PC-3 (cell line): ENCODE data around the gene MTRF1.

ENCODE experiments used
- EZH2 ChIP-seq: fragments of 300-600 bp; sonication (generic); IDR thresholded peaks from one replicate; pipeline ENCODE4 v1.6.1; 2017; ENCODE audit warnings: antibody characterized with exemption, mild to moderate bottlenecking, low read length; ENCODE audit not compliant: unreplicated experiment
- EZH2phosphoT487 ChIP-seq: fragments of 300-600 bp; sonication (generic); IDR thresholded peaks from 2 replicates; pipeline ENCODE4 v1.6.1; 2018; ENCODE audit warnings: mild to moderate bottlenecking, antibody characterized with exemption, low read length, borderline replicate concordance
- TF ChIP-seq, protein P1 (sequence below): fragments of 300-600 bp; sonication (generic); conservative IDR thresholded peaks from 2 replicates; pipeline ENCODE4 v1.5.1; 2017; ENCODE audit warnings: antibody characterized with exemption, low read depth, mild to moderate bottlenecking, low read length

DNA sequence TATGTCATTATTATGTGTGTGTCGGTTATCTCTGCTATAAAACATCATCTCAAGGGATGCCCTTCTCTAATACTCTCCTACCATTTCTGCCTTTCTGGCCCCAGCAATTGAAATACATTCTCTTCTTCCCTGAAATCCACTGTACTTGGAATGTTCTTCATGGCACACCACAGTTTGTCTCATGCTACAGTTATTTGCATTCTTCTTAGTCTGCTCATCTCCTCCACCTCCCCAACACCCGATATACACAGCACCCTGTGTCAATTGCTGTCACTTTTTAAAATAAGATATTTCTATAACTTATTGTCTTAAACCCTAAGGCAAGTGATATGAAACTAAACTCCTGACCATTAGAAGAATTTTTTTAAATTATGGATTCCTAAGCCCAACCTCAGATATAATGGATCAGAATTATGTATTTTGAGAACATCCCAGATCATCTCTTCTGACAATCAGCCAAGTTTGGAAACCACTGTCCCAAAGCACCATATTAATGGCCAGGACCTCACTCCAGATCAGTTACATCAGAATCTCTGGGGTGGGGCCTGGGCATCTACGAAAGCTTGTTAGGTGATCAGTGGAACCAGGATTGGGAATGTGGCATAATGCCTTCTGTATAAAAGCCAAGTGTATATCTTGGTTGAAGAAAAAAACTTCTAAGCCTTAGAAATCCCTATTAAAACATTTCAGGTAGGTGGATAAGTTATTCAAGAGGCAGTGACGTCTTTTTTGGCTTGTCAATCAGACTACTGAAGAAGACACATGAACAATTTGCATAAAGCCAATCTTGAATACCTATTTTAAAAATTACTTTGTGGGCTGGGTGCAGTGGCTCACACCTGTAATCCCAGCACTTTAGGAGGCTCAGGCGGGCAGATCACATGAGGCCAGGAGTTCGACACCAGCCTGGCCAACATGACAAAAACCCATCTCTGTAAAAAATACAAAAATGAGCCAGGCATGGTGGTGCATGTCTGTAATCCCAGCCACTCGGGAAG, 39.0 kb downstream of the MTRF1 start:
- TF ChIP-seq, protein P1, sequence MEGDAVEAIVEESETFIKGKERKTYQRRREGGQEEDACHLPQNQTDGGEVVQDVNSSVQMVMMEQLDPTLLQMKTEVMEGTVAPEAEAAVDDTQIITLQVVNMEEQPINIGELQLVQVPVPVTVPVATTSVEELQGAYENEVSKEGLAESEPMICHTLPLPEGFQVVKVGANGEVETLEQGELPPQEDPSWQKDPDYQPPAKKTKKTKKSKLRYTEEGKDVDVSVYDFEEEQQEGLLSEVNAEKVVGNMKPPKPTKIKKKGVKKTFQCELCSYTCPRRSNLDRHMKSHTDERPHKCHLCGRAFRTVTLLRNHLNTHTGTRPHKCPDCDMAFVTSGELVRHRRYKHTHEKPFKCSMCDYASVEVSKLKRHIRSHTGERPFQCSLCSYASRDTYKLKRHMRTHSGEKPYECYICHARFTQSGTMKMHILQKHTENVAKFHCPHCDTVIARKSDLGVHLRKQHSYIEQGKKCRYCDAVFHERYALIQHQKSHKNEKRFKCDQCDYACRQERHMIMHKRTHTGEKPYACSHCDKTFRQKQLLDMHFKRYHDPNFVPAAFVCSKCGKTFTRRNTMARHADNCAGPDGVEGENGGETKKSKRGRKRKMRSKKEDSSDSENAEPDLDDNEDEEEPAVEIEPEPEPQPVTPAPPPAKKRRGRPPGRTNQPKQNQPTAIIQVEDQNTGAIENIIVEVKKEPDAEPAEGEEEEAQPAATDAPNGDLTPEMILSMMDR, result no peak
- no peak for TF ChIP-seq EZH2
- no peak for TF ChIP-seq EZH2phosphoT487
